ENCODE data around the gene MAST2.

Gene MAST2

GRCh38 chr1:46001081-46001785, 197.8 kb downstream of the MAST2 start:
- no peak for DNase-seq
- TF ChIP-seq CTCF (IDR thresholded peaks at IDR 0.05; ENCODE audit: low read depth, low read length): no peak
- peaks cover 17% of the 10 kb centered on the region for H3K36me3 ChIP-seq

GRCh38 chr1:46002551-46003150, 199.2 kb downstream of the MAST2 start:
- H3K4me3 ChIP-seq (ENCODE audit: low read depth, low read length): no peak overlapping the region
- H3K36me3 ChIP-seq: peaks cover 31% of the 10 kb centered on the region
- no peak for DNase-seq
- no peaks in the 10 kb centered on the region for H3K9me3 ChIP-seq (ENCODE audit: severe bottlenecking)
- no peak overlapping the region for H3K27ac ChIP-seq
- no peak for TF ChIP-seq CTCF (IDR thresholded peaks at IDR 0.05; ENCODE audit: low read depth, low read length)
- no peaks in the 10 kb centered on the region for H3K27me3 ChIP-seq (ENCODE audit: insufficient read depth, low read depth, severe bottlenecking)

More at GRCh38 chr1:46001081-46001785, 197.8 kb downstream of the MAST2 start:
- H3K4me3 ChIP-seq (ENCODE audit: low read depth, low read length): no peak overlapping the region
- H3K27me3 ChIP-seq (ENCODE audit: insufficient read depth, low read depth, severe bottlenecking): no peaks in the 10 kb centered on the region
- H3K9me3 ChIP-seq (ENCODE audit: severe bottlenecking): no peaks in the 10 kb centered on the region
- no peak overlapping the region for H3K27ac ChIP-seq

GRCh38 chr1:46003315-46003714, 199.9 kb downstream of the MAST2 start:
- no peaks in the 10 kb centered on the region for H3K27me3 ChIP-seq (ENCODE audit: insufficient read depth, low read depth, severe bottlenecking)
- no peak overlapping the region for H3K4me3 ChIP-seq (ENCODE audit: low read depth, low read length)
- no peak for DNase-seq
- no peaks in the 10 kb centered on the region for H3K9me3 ChIP-seq (ENCODE audit: severe bottlenecking)
- H3K36me3 ChIP-seq: peaks cover 34% of the 10 kb centered on the region
- no peak for TF ChIP-seq CTCF (IDR thresholded peaks at IDR 0.05; ENCODE audit: low read depth, low read length)
- H3K27ac ChIP-seq: no peak overlapping the region

- peaks cover 41% of the 10 kb centered on the region for H3K36me3 ChIP-seq
- no peaks in the 10 kb centered on the region for H3K27me3 ChIP-seq (ENCODE audit: insufficient read depth, low read depth, severe bottlenecking)
- no peak overlapping the region for H3K4me3 ChIP-seq (ENCODE audit: low read depth, low read length)
- DNase-seq: no peak
- TF ChIP-seq CTCF (IDR thresholded peaks at IDR 0.05; ENCODE audit: low read depth, low read length): no peak
- H3K9me3 ChIP-seq (ENCODE audit: severe bottlenecking): no peaks in the 10 kb centered on the region
- no peak overlapping the region for H3K27ac ChIP-seq
These were observed 201.1 kb downstream of the MAST2 start for GRCh38 chr1:46004492-46004891.

GRCh38 chr1:46005594-46005993, 202.2 kb downstream of the MAST2 start:
- H3K36me3 ChIP-seq: peaks cover 38% of the 10 kb centered on the region
- no peaks in the 10 kb centered on the region for H3K27me3 ChIP-seq (ENCODE audit: insufficient read depth, low read depth, severe bottlenecking)
- no peak overlapping the region for H3K4me3 ChIP-seq (ENCODE audit: low read depth, low read length)
- H3K27ac ChIP-seq: no peak overlapping the region
- DNase-seq: no peak
- TF ChIP-seq CTCF (IDR thresholded peaks at IDR 0.05; ENCODE audit: low read depth, low read length): no peak
- no peaks in the 10 kb centered on the region for H3K9me3 ChIP-seq (ENCODE audit: severe bottlenecking)

Data from WERI-Rb-1 (cell line).